Activated CD8-positive, alpha-beta memory T cell treated with anti-CD3 and anti-CD28 coated beads, Interleukin-2, amount 50 U/mL, for 1 hour (primary cell): Measurements from ENCODE around the gene FNDC3B.

Experiments used
- DNase-seq: peaks from one replicate; pipeline ENCODE4 v3.0.0-alpha.2; 2020; ENCODE audit errors: extremely low read depth

Gene FNDC3B

GRCh38 chr3:172073262-172073915 is 34.0 kb downstream of the FNDC3B start:
- no peak for DNase-seq

- DNase-seq: no peak
Observed at GRCh38 chr3:172074032-172074431, 34.7 kb downstream of the FNDC3B start.

GRCh38 chr3:172074586-172074985 is 35.2 kb downstream of the FNDC3B start:
- DNase-seq: no peak

DNA sequence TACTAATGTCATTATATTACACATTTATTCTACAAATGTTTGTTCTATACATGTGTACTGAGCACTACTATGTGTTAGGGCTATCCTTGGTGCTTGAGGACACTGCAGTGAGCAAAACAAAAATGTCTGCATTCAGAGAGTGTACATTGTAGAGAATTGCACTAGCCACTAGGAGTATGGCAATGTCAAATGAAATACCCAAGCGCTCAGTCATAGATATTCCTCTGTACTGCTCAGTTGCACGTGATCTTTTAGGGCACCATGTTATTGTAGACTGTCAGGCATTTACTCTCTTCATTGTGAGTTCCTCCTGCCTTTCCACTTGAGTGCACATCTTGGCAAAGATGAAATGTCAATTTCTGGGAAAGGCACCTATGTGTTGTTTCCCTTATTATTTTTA is 36.8 kb downstream of the FNDC3B start:
- no peak for DNase-seq

GRCh38 chr3:172077197-172077757 is 37.9 kb downstream of the FNDC3B start:
- no peak for DNase-seq

GRCh38 chr3:172078244-172078643 is 38.9 kb downstream of the FNDC3B start:
- no peak for DNase-seq

GRCh38 chr3:172078721-172079120 is 39.3 kb downstream of the FNDC3B start:
- no peak for DNase-seq

DNA sequence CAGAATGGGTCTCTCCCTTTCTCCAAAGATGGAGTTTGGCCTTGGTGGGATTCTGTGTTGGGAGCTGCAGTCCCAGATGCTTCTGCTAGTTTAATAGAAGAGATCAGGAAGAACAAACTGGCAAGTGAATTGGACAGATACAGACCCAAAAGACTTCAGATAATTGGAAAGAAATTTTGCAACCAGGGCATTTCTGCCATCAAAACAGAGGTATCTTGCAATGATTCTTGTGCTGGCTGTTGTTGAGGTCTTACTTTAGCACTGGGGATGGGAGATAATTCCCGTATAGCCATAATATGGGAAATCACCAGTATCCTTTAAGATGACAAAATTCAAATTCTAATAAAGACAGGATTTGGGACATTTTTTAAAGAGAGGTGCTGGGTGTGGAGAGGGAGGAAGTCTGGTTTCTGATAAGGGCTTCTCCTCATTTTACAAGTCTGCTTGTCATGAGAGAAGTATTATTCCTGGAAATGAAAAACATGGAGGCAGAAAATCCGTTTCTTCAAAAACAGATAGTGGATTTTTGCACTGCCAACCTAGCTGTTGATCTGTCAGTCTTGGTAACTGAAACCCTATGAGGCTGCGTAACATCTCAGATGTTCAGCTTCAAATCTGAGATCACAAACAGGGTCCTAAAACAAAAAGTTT is 40.1 kb downstream of the FNDC3B start:
- DNase-seq: no peak

- no peak for DNase-seq
Observed at GRCh38 chr3:172080503-172080902, 41.1 kb downstream of the FNDC3B start.

DNA sequence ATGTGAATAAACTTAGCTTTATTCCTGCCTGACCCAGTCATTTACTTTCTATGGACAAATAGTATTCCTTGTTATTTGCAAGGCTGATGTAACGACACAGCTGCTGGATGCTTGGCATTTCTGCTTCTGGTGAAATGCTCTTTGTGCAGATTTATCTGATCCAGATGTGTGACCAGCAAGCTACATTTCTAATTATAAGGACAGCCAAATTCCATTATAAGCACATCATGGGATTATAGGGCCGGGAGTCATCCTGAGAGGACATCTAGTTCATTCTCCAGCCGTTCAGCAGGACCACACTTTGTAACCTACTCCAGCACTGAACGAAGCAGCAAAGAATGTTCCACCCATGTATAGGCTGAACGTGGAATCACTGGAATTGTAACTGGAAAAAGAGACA is 42.9 kb downstream of the FNDC3B start:
- no peak for DNase-seq

DNA sequence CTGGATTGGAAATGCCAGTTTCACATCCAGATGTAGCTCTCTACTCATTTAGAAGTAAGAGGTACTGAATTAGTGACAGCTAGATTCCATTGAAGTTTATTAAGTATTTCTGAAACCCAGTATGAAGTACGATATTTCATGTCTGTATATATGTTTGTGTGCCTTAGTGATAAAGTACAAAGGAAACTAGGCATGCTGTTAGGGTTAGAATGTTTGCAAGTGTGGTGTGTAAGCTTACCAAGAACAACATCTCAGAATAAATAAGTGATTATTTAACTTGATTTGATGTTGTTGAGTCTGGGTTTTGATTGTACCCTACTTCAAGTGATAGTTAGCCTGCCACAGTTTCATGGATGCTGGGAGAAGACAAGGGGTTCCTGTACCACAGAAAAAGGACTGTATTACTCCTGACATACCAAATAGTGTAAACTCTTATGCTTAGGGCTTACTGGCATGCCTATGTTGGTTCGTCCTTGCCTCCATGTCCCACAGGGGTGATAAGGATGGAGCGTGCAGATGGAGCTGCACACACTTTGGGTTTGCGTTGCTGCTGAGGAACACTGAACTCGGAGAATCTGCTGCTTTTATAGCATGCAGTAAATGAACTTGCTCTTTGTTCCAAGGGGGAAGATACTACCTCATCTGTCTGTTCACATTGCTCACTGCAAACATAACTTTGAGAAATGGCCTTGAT is 43.6 kb downstream of the FNDC3B start:
- no peak for DNase-seq

- no peak for DNase-seq
Observed at GRCh38 chr3:172083995-172084409, 44.6 kb downstream of the FNDC3B start.

DNA sequence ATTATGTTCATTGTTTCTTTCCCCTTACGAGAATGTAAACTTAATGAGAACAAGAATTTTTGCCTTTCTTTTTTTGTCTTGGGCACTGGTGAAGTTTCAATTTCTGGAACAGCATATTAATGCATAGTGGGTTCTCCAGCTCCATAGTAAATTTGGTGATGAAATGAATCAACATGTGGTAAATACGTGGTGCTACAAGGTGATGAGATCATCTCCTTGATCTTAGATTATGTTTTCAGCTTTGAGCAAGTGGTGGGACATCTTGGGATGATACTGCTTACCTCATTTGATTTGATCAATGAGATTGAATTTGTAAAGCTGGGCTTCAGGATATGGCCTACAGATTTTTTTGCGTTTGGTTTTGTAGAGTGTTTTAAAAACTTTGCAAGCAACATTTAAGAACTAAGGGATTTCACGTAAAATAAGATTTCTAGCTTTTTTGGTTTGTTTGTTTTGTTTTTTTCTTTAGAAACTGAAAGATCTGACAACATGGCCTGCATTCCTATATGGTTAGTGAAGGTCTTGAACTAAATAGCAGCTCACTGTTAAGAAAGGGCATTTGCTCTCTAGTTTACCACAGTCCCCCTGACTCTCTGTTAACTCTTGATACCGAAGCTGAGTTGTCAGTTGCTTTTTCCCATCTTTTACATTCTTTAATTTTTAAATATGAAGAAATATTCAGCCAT is 45.6 kb downstream of the FNDC3B start:
- no peak for DNase-seq

- DNase-seq: no peak
Observed at GRCh38 chr3:172085557-172085895, 46.1 kb downstream of the FNDC3B start.

GRCh38 chr3:172086071-172086470 is 46.7 kb downstream of the FNDC3B start:
- DNase-seq: no peak

- no peak for DNase-seq
Observed at GRCh38 chr3:172087198-172087597, 47.8 kb downstream of the FNDC3B start.

GRCh38 chr3:172087602-172088580 is 48.5 kb downstream of the FNDC3B start:
- no peak for DNase-seq

GRCh38 chr3:172089250-172089649 is 49.9 kb downstream of the FNDC3B start:
- DNase-seq: no peak

- DNase-seq: no peak
Observed at GRCh38 chr3:172090035-172090434, 50.7 kb downstream of the FNDC3B start.

GRCh38 chr3:172092658-172093057 is 53.3 kb downstream of the FNDC3B start:
- no peak for DNase-seq
